ENCODE measurements around the gene BBS7. TPM values are rescaled to one million over a fixed set of nuclear protein-coding genes. Genes with fewer than 3 reads are reported as not detected.

Gene BBS7
- total and polyA plus RNA-seq, 10 of the 15 experiments (the other 5 are each of a cell fraction or from before 2014, with no cell fraction given) = 5.2 to 15.2 (median 9.0) TPM

DNA sequence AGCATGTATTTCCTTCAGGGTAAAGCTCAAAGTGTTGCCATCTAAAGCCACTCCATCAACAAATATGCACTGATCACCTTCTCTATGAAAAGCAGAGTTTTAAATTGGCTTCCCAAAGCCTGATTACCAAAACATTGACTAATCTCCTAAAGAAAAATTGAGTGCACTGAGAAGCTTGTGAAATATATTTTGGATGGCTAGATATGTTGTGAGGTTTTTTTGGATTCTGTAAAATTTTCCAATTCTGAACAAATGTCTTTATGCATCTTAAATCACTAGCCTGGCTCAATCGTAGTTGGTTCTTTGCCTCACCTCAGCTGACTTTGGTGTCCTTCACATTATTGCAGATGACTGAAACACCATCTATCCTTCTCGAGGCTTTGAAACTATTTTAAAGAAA, 84.1 kb downstream of the BBS7 start:
- CTCF ChIA-PET = interaction anchor here (0.9 to 1.5 kb wide), 3 partner anchors 9 to 11 kb away, joined by 3 to 7 read pairs (median 5); no protein-coding TSS in a partner anchor
- Histone ChIP-seq H3K27ac (ENCODE audit: control insufficient read depth, insufficient read depth) (no peak overlapping the region), H3K4me3 (no peak overlapping the region), H2AFZ (ENCODE audit: control insufficient read depth, low read depth, low read length) (no peak overlapping the region), H3K4me2 (ENCODE audit: control insufficient read depth, insufficient read depth) (no peak overlapping the region), H3K27me3 (replicated peaks in 1 of 2; ENCODE audit: control insufficient read depth in 2 of 2, insufficient read depth in 2 of 2, low read length in 1 of 2) (no peaks in the 10 kb centered on the region), H4K20me1 (ENCODE audit: control insufficient read depth, insufficient read depth) (no peaks in the 10 kb centered on the region), H3K36me3 (ENCODE audit: control insufficient read depth in 2 of 2, insufficient read depth in 2 of 2, low read length in 1 of 2) (no peaks in the 10 kb centered on the region), H3K4me1 (ENCODE audit: control insufficient read depth, insufficient read depth, low read length) (peaks cover 18% of the 10 kb centered on the region), H3K9me3 (replicated peaks; ENCODE audit: control insufficient read depth, insufficient read depth, low read length) (no peaks in the 10 kb centered on the region; the same call in 2 of the 3 replicates), H3K9ac (ENCODE audit: control insufficient read depth, insufficient read depth, low read length) (no peak overlapping the region), H3K79me2 (ENCODE audit: control insufficient read depth, insufficient read depth, low read length) (no peaks in the 10 kb centered on the region)
- ATAC-seq = no peak
- in situ Hi-C loops (cut with MboI) (no loop called here), intact Hi-C loops (cut with micrococcal nuclease; ENCODE audit: unreplicated experiment) (no loop called here)
- SMC1A ChIA-PET (ENCODE audit: uncharacterized antibody, unreplicated experiment) = interaction anchor here (0.9 to 2.0 kb wide), 7 partner anchors 8 to 18 kb away, joined by 3 to 8 read pairs (median 3); no protein-coding TSS in a partner anchor
- POLR2A ChIA-PET = interaction anchor here (1.9 kb wide), 1 partner anchor 14 kb away, joined by 6 read pairs; no protein-coding TSS in a partner anchor
- 19% methylated on average over 2 of the region's 2 CpGs for WGBS (ENCODE audit: insufficient coverage, insufficient replicate concordance, low lambda C conversion rate, missing lambda C conversion rate)
- no peak for FAIRE-seq
- TF ChIP-seq YY1 (IDR thresholded peaks at IDR 0.05; ENCODE audit: low read depth, low read length) (no peak), POLR2A (IDR thresholded peaks at IDR 0.05; ENCODE audit: low read depth, low read length) (no peak), RUNX3 (IDR thresholded peaks at IDR 0.05; ENCODE audit: low read length) (no peak)
- TF ChIP-seq, protein P1, sequence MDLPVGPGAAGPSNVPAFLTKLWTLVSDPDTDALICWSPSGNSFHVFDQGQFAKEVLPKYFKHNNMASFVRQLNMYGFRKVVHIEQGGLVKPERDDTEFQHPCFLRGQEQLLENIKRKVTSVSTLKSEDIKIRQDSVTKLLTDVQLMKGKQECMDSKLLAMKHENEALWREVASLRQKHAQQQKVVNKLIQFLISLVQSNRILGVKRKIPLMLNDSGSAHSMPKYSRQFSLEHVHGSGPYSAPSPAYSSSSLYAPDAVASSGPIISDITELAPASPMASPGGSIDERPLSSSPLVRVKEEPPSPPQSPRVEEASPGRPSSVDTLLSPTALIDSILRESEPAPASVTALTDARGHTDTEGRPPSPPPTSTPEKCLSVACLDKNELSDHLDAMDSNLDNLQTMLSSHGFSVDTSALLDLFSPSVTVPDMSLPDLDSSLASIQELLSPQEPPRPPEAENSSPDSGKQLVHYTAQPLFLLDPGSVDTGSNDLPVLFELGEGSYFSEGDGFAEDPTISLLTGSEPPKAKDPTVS (IDR thresholded peaks at IDR 0.05; ENCODE audit: low read depth, low read length) = no peak
- no peak for DNase-seq (ENCODE audit: low read depth, low spot score)
- RAD21 ChIA-PET (ENCODE audit: unreplicated experiment) = no interaction called here
- BruUV-seq (replicated peaks) = no TSS peak

DNA sequence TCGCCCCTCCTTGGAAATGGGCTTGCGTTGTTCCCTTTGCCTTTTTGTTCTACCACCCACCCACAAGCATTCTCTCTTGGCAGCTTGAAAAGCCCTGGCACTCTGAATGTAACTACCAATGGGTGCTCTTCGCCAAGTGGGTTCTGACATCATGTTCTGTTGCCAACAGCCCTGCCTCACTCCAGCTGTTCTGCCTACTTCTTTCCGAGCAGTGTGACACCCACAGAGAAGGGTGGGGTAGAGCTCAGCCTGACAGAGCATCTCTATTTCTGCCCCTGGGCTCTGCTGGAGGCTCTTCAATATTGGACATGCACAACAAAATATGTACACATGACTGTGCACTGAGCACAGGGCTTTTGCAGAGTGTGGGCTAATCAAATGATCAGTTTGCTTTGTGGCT, 84.8 kb downstream of the BBS7 start:
- no peak for FAIRE-seq
- intact Hi-C loops (cut with micrococcal nuclease; ENCODE audit: unreplicated experiment) = no loop called here
- in situ Hi-C loops (cut with MboI) = no loop called here
- no peaks in the 10 kb centered on the region for H3K79me2 ChIP-seq (ENCODE audit: control insufficient read depth, insufficient read depth, low read length)
- H3K36me3 ChIP-seq (ENCODE audit: control insufficient read depth in 2 of 2, insufficient read depth in 2 of 2, low read length in 1 of 2) = no peaks in the 10 kb centered on the region
- H3K4me1 ChIP-seq (ENCODE audit: control insufficient read depth, insufficient read depth, low read length) = peaks cover 18% of the 10 kb centered on the region
- 54% methylated on average over 4 of the region's 4 CpGs for WGBS (ENCODE audit: insufficient coverage, insufficient replicate concordance, low lambda C conversion rate, missing lambda C conversion rate)
- no peaks in the 10 kb centered on the region for H4K20me1 ChIP-seq (ENCODE audit: control insufficient read depth, insufficient read depth)
- ChIA-PET CTCF (interaction anchor here (0.9 to 1.5 kb wide), 2 partner anchors 9 to 10 kb away, joined by 3 to 7 read pairs; no protein-coding TSS in a partner anchor), RAD21 (ENCODE audit: unreplicated experiment) (no interaction called here), POLR2A (interaction anchor here (1.9 kb wide), 1 partner anchor 14 kb away, joined by 6 read pairs; no protein-coding TSS in a partner anchor), SMC1A (ENCODE audit: uncharacterized antibody, unreplicated experiment) (interaction anchor here (0.9 to 2.0 kb wide), 6 partner anchors 8 to 17 kb away, joined by 3 to 8 read pairs (median 4); no protein-coding TSS in a partner anchor)
- no peak for DNase-seq (ENCODE audit: low read depth, low spot score)
- H2AFZ ChIP-seq (ENCODE audit: control insufficient read depth, low read depth, low read length) = no peak overlapping the region
- H3K27ac ChIP-seq (ENCODE audit: control insufficient read depth, insufficient read depth) = no peak overlapping the region
- H3K27me3 ChIP-seq (replicated peaks in 1 of 2; ENCODE audit: control insufficient read depth in 2 of 2, insufficient read depth in 2 of 2, low read length in 1 of 2) = no peaks in the 10 kb centered on the region
- H3K4me2 ChIP-seq (ENCODE audit: control insufficient read depth, insufficient read depth) = no peak overlapping the region
- ATAC-seq = no peak
- H3K9me3 ChIP-seq (replicated peaks; ENCODE audit: control insufficient read depth, insufficient read depth, low read length) = no peaks in the 10 kb centered on the region; the same call in 2 of the 3 replicates
- BruUV-seq (replicated peaks) = no TSS peak
- H3K4me3 ChIP-seq = no peak overlapping the region
- H3K9ac ChIP-seq (ENCODE audit: control insufficient read depth, insufficient read depth, low read length) = no peak overlapping the region
- no peak for TF ChIP-seq ESRRA (IDR thresholded peaks at IDR 0.05; ENCODE audit: low read length)
- TF ChIP-seq NFYA (IDR thresholded peaks at IDR 0.05; ENCODE audit: borderline replicate concordance, low read depth, low read length) = no peak
- TF ChIP-seq TAF1 (IDR thresholded peaks at IDR 0.05; ENCODE audit: borderline replicate concordance, low read depth, low read length) = no peak
- no peak for TF ChIP-seq CHD4 (IDR thresholded peaks at IDR 0.05)
- no peak for TF ChIP-seq KDM1A (IDR thresholded peaks at IDR 0.05; ENCODE audit: borderline replicate concordance)
- TF ChIP-seq POLR2AphosphoS5 (IDR thresholded peaks at IDR 0.05; ENCODE audit: low read length) = no peak
- no peak for TF ChIP-seq SREBF1 (IDR thresholded peaks at IDR 0.05; ENCODE audit: low read length)
- TF ChIP-seq HDGF (IDR thresholded peaks at IDR 0.05) = no peak
- TF ChIP-seq, protein P2, sequence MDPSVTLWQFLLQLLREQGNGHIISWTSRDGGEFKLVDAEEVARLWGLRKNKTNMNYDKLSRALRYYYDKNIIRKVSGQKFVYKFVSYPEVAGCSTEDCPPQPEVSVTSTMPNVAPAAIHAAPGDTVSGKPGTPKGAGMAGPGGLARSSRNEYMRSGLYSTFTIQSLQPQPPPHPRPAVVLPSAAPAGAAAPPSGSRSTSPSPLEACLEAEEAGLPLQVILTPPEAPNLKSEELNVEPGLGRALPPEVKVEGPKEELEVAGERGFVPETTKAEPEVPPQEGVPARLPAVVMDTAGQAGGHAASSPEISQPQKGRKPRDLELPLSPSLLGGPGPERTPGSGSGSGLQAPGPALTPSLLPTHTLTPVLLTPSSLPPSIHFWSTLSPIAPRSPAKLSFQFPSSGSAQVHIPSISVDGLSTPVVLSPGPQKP (IDR thresholded peaks at IDR 0.05; ENCODE audit: low read depth, low read length) = no peak
- TF ChIP-seq, protein P3, sequence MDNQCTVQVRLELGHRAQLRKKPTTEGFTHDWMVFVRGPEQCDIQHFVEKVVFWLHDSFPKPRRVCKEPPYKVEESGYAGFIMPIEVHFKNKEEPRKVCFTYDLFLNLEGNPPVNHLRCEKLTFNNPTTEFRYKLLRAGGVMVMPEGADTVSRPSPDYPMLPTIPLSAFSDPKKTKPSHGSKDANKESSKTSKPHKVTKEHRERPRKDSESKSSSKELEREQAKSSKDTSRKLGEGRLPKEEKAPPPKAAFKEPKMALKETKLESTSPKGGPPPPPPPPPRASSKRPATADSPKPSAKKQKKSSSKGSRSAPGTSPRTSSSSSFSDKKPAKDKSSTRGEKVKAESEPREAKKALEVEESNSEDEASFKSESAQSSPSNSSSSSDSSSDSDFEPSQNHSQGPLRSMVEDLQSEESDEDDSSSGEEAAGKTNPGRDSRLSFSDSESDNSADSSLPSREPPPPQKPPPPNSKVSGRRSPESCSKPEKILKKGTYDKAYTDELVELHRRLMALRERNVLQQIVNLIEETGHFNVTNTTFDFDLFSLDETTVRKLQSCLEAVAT (IDR thresholded peaks at IDR 0.05) = no peak
- TF ChIP-seq HDAC6 (IDR thresholded peaks at IDR 0.05; ENCODE audit: unreplicated experiment) = no peak
